Measurements from ENCODE around the gene PTPRS.

PTPRS gene

DNA sequence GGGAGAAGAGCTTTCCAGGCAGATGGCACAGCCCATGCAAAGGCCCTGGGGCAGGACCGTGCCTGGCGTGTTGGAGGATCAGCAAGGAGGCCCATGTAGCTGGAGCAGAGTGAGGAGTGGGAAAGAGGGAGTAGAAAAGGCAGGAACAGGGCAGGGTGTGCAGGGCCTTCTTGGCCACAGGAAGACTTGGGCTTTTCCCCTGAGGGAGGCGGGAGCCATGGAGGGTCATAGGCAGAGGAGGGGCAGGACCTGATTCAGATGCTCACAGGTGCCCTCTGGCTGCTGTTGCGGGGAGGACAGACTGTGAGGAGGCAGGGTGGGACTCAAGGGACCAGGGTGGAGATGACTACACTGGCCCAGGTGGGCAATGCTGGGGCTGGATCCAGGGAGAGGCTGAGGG is 13.8 kb upstream of the PTPRS start:
- peak; percentile 31 to 46 for DNase-seq

DNA sequence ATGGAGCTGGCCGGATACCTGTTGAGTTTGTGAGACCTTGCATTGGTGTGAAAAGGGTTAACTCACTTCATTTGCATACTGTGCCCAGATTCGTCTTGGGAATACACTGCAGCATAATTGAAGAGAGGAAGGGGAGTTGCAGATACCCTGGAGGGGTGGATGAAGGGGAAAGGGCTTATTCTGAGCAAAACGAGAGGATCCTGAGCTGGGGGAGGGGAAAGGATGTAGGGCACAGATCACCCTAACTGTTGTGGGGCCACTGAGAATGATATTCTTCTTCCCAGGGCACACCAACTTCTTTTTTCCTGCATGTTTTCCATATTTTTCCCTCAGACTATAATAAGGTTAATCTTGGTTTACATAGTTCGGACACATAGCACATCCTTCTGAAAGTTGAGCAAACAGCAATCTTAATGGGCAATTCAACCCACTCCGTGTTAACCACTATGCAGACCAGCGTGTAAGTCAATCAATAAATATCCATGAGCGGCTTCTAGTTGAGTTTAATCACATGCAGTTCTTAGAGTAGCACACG is 11.7 kb upstream of the PTPRS start:
- DNase-seq, result no peak

DNA sequence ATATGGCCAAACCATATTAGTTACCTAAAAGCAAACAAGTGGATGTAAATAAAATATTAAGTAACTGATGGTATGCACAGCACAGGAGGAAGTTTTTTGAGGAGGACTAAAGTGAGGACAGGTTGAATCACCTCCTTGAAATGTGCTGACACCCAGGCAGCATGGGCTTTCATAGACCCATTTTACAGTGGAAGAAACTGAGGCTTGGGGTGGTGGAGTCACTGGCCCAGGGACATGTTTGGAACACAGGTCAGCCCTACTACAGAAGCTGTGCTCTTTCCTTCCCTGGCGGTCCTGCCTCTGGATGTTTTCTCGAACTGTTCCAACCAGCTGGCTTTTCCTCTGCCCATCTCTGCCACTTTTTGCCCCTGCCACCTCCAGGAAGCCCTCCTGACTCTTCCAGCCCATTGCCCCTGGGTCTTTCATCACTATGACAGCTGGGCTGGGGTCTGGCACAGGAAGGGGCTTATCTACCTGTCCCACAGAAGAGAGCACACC is 11.2 kb upstream of the PTPRS start:
- no peak for DNase-seq

DNA sequence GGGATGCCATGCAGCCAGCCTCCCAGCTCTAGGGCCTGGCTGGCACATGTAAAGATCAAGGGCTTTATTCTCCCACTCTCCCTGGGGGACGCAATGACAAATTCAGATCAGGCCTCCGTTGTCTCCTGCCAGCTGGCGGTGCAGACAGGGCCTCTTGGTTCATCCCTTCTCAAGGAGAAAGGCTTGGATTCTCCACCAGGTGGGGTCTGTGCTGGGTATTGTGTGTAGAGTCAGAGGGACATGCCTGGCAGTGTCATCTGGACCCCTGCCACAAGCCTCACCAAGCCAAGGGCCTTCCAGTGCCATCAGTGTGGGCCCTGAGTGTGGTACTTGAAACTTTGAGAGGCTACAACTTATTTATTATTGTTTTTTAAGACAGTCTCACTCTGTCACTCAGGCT is 8.4 kb upstream of the PTPRS start:
- peak; percentile 82 to 85 for DNase-seq

DNA sequence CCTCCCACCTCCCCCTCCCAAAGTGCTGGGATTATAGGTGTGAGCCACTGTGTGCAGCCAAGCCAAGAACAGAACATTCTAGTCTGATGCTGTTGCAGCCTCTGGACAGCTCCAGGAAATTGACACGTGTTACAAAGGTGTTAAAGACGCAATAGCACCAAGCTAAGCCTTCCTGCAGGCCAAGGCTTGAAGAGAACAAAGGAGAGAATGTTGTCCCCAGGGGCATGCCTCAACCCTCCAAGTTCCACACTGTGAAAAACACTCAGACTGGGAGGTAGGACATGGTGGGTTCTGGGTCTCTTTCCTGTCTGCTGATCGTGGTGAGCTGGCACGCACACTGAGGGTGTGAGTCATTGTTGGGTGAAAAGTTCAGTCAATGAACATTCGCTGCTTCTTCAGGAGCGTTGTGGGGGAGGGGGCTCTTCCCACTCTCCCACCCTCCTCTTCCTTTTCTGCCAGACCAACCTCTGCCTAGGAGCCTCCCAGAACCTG is 5.3 kb upstream of the PTPRS start:
- no peak for DNase-seq

DNA sequence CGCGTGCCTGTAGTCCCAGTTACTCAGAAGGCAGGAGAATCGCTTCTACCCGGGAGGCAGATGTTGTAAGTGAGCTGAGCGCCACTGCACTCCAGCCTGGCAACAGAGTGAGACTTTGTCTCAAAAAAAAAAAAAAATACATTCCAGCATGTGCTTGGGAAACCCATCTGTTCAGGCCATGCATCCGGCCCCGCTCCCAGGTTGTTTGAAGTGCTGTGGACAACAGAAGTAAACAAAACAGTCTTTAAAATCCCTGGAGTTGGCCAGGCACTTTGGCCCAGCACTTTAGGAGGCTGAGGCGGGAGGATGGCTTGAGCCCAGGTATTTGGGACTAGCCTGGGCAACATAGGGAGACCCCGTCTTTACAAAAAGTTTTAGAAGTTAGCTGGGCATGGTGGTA is 3.2 kb upstream of the PTPRS start:
- peak; percentile 24 to 56 for DNase-seq

DNA sequence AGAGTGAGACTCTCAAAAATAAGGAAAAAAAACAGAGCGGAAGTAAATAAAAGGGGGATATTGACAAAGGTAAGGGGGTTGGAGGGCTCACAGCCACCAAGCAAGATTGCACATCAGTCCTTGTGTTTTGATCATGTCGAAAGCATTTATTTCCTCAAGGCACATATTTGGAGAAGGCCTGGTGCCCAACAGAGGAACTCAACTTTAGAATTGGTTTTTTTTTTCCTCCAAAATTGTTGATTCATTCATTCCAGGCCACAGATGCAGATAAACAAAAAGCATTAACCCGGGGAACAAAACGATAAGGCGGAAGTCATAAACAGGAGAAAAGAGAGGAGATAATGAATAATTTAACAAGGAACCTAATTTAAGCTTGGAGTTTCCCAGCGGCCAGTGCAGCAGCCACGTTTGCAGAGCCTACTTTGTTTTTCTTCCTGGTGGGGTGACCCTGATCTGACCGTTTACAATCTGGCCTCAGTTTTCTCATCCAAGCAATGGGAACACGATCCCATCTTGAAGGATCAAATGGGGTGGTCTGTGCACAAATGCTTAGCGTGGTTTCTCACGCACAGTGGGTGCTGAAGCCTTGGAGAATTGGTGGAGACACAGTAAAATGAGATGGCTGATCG is 2.1 kb upstream of the PTPRS start:
- DNase-seq, result no peak

DNA sequence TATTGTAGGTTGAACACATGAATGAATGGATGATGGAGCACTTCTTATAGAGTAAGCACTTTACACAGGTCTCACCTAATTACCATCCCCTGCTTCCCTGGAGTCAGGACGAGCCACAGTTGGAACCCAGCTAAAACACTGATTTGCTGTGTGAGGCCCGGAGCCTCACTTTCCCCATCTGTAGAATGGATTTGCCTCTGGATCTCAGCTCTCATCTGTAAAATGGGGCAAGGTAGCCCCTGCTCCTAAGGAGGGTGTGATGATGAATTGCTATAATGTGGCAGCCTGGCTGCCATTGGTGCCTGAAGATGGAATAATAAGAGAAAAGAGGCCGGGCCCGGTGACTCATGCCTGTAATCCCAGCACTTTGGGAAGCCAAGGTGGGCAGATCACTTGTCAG is 1.4 kb upstream of the PTPRS start:
- DNase-seq, result no peak

DNA sequence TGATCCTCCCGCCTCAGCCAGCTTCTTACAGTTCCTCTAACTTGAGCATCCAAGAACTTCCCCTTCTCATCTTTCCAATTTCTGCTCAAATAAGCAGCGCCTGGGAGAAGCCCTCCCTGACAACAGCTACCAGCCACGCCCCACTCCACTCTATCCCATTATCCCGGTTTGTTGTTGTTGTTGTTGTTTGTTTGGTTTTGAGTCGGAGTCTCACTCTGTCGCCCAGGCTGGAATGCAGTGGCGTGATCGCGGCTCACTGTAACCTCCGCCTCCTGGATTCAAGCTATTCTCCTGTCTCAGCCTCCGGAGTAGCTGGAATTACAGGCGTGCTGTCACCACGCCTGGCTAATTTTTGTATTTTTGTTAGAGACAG is 822 bp upstream of the PTPRS start:
- DNase-seq, result no peak

DNA sequence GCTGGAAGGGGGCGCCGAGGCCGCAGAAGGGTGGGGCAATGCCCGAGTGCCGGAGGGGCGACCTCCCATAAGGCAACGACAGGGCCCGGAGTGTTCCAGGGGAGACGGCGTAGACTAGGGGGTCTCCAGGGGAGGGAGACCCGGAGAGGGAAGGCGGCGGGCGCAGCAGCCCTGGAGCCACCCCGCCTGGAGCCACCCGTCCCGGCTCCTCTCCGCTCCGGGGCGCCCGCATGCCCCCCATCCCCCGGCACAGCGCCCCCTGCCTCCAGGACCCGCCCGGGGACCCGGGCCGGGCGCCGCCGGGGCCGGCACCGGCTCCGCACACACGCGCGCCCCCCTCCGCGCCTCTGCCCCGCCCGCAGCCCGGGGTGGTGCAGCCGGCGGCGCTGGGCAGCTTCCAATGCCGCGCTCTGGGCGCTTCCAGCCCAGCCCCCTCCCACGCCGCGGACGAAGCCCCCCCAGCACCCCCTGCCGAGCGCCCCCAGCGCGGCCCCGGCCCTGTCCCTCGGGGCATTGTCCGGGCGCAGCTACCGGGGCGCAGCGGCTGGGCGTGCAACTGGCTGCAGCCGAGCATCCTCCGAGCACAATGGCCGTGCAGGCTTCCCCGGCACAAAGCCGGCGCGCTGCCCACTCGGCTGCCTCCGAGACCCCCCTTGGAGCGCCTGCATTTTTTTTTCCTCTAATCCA is 519 bp downstream of the PTPRS start:
- DNase-seq, result peak in 1 of 2 experiments; percentile 71

DNA sequence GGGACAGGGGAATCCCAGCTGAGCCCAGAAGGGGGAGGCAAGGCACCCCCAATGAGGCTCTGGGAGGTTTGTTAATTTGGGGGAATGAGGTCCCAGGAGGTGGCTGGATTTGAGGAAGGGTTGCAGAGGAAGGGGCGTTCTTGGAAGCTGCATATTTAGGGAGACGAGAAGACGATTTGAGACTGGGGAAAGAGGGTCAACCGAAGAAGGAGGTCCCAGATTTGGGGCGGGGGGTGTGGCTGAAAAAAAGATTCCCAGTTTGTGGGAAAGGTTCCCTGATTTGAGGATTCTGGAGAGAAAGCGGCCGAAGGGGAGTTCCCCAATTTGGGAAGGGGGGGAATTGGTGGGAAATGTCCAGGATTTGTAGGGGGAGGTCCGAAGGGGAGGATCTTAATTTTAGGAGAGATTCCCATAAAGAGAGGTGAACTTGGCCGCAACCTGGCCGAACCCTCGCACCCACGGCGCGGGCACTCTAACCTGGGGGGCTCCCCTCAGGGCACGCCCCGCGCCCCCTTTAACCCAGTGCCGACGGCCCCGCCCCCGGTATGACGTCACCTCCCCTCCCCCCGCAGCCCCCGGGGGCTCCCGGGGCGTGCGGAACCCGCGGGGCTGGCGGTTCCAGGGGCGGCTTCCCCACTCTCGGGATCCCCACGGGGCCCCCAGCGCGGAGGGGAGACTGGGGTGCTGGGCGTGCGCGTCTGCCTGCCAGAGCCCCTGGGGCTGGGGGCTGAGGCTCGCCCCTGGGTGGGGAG is 1.2 kb downstream of the PTPRS start:
- DNase-seq, result peak in 1 of 2 experiments; percentile 39

DNA sequence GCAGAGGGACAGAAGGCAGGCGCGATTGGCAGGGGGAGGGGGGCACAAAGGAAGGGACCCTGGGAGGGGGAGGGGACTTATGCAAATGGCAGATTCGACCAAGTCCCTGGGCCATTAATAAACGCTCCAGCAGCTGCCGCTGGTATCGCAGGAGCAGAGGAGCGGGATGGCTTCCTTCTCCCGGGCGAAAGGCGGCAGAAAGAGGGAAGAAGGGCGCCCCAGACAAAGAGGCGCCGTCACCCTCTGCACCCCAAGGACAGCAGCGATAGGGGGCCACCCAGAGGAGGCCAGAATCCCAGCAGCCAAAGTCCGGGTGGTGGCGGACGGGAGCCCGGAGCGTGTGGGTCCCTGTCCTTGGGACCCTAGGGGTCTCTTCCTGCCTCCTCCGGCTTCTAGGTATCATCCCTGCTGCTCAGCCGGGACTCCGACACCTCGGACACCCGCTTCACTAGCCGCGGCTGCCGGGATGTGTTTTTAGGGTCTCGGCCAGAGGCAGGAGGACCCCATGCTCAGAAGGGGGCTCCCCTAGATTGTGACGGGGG is 1.9 kb downstream of the PTPRS start:
- peak; percentile 88 to 89 for DNase-seq

DNA sequence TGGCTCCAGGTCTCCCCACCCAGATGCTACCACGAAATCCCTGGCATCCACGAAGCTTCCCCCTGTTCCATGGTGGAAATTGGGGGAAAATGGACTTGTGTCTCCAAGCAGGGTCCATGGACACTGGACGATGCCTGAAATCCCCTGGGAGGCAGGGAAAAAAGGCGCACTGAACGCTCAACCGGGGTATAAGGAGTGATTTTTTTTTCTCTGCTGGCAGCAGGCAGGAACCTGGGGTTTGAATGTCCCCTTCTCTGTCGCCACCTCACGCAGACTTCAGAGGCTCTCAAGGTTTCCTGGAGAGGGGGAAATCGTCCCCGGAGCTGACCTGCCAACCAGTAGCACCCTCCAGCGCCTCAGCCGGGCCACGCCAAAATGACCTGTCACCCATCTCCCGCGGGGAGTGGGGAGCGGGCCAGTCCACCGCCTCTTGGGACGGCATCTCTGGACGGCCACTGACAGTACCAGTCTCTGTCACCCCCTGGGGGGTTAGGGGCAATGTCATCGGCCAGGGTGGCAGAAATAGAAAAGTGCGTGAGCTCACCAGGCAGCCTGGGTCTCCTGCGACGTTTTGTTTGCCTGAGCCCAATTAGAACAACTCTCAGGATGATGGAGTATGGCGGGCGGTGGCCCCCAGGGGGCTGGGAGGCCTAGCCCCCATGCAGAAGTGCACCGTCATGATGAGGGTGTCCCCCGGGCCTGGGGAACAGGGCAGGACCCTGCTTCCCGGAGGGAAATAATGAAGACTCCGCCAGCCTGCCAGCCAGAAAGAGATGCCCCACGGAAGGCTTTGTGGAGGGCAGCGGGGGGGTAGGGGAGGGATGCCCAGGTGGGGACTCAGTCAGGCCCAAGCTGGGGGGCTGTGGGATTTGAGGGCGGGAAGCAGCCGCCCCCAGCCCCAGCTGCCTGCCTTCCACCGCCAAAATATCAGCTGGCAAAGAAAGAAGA is 2.6 kb downstream of the PTPRS start:
- no peak for DNase-seq

DNA sequence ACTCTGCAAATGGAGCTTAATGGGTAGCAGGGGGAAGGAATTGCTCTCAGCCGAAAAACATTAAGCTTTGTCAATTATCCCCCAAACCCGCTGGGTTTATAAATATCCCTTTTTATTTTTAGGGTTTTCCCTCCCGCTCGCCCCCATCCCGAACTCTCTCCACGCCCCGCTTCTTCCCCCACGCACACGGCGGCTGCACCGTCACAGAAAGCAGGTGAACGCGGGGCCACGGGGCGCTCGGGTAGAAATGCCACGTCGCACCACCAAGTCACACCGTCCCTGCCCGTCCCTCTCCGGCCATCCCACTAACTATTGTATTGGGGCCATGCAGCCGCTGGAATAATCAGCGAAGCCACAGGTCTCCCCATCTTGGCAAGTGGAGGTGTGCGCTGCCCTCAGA is 3.5 kb downstream of the PTPRS start:
- no peak for DNase-seq

DNA sequence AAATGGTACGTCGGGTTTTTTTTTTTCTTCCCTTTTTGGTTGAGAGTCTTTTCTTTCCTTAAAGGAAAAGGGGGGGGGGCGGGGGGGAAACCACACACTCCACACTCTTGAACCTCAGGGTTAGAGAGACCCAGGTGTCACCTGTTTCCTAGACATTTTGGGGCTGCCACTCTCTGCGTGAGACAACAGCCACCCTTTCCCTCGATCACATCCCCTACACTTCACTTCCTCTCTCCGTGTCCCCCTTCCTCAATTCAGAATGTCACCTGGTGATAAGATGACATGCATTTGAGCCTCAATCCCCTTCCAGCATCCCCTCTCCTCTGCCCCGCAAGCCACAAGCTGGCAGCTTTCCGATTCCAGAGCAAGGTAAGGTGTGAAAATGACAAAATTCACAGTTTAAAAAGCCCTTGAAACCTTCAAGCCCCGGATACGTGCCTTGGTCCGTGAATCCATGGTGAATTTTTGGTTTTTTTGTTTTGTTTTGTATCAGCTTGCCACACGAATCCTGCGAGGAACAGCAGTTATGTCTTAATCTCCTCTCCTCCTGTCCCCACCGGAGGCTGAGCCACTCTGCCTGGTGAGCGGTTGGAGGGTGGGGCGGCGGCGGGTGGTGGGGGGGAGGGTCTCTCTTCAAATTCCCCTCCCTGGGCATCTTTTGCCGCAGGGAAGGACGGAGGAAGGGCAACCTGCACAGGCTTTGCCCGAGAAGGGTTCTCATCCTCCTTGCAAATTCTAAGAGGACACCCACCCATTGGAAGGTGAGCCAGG is 4.2 kb downstream of the PTPRS start:
- peak in 1 of 2 experiments; percentile 35 for DNase-seq

DNA sequence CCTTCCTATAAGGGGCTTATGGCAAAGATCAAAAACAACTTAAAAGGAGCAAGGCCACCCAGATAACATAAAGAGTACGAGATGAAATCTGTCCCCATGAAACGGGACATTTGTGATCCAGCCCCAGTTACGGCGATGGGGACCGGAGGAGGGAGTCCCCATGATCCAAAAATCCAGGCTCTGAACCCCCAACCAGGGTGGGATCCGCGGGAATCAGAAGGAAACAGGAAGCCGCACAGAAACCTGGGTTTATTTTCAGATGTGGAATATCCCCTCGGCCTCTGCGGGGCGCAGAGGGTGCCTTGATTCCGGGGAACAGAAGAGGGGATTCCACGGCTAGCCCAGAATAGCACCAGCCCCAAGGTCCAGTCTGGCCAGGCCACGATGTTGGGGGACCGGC is 5.0 kb downstream of the PTPRS start:
- no peak for DNase-seq

DNA sequence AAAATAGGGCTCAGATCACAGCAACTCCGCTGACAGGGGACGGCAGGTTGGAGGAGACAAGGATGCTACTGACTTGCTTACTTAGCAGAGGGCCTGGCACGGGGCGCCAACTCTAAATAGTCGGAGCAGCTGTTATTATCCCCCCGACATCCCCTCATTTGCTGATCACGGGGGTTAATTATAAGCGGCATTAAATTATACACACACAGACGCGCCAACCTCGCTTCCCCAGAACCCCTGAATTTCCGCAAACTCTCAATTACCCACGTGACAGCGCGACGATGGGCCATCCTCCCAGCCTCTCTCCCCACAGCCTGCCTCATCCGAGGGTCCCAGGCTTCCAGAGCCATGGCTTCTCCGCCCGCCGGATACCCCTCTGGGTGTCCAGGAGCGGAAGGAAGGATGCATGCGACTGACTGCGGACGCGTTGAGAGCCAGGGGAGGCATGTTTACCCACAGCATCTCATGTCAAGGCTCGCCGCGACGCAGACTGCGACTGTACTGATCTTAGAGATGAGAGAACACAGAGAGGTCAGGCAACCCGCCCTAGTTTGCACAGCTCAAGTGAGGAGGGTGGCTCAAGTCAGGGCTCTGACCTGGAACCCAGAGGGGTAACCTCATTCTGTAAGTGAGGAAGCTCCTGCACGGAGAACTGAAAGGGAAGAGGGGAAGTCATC is 5.7 kb downstream of the PTPRS start:
- DNase-seq, result no peak

DNA sequence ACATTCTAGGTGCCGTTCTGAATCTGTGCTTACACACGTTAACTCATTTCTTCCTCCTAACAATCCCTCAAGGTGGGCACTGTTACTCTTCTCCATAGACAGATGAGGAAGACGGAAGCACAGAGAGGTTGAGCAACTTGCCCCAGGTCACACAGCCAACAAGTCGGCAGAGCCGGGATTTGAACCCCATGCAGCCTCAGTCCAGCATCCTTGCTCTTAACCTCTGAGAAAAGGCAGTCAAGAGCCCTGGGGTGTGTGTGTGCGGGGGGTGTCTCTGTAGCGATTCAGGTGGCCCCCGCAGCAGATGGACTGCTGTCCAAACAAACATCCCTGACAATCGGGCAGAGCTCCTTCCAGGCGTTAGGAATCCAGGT is 6.3 kb downstream of the PTPRS start:
- DNase-seq, result no peak

DNA sequence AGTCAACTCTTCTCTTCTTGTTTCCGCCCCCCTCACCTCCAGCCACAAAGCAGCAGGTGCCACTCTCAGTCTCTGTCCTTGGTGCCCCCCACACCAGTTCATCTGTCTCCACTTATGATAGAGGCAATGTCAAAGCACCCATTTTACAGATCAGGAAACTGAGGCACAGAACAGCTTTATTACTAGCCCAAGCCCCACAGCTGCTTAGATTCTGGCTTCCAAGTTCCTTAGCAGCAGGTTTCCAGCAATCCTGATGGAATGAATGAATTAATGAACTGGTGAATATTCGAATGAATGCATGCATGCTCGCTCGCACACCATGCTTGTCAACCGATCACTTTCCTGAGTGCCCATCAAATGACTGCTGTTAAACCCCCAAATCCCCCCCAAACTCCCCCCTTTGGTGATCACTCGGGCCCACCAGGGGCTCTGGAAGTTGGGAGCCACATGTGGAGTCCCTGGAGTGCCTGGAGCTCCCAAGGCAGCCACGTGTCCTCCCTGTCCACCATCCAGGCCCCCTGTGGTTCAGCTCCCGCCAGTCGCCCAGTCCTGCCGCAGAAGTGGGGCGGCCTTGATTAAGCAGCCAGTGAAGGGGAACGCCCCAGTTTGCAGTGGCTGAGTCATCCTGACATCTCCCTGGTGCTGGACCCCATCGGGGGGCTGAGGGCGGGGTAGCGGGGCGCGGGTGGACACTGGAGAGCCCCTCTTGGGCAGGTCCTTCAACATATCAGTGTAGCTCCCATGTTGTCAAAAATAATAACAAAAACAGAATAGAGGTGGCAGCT is 6.8 kb downstream of the PTPRS start:
- DNase-seq, result no peak

DNA sequence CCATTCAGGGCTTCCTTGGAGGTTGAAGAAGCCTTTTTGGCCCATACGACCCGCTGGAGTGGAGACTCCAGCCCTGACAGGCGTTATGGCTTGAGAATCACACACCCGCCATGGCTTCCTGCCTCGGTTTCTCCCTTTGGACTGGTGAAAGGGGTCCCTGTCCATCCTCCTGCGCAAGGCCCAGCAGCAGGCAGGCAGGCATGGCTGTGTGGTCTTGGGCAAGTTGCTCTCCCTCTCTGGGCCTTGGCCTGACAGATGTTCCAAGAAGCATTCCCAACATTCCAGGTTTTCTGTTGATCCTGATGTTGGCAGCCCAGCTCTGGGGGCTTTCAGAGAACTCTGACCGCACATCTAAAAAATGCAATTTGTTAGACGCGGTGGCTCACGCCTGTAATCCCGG is 8.1 kb downstream of the PTPRS start:
- no peak for DNase-seq

All from NCI-H524 (cell line).